ENCODE results near the gene SMAD4.
A peak's percentile ranks its signal among the peaks of the same experiment; 100 is the strongest.

Gene SMAD4

DNA sequence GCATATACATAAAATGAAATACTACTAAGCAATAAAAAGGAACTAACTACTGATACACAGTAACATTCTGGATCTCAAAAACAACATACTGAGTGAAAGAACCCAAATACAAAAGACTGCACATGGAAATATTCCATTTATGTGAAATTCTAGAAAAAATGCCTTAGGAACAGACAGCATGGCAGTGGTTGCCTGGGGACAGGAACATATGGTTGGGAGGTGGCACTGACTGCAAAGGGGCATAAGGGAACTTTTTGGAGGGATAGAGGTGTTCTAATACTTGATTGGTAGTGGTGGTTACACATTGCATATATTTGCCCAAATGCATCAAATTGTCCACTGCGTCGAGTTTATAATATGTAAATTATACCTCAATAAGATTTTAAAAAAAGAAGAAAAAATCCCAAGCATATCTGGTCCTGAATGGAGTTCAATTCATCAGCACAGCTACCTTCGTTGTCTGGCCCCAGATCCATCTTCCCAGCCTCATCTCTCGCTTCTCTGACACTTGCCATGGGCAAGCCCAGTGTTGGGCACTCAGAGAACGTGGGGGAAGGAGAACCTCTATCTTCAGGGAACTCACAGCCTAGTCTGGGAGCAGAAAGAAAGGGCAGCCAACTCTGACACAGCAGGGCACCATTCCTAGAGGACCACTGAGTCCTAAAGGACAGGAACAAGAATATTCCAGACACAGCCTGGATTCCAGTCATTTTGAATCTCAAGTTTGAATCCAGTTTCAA lies 8.6 kb upstream of the SMAD4 start:
- no peak for DNase-seq

DNA sequence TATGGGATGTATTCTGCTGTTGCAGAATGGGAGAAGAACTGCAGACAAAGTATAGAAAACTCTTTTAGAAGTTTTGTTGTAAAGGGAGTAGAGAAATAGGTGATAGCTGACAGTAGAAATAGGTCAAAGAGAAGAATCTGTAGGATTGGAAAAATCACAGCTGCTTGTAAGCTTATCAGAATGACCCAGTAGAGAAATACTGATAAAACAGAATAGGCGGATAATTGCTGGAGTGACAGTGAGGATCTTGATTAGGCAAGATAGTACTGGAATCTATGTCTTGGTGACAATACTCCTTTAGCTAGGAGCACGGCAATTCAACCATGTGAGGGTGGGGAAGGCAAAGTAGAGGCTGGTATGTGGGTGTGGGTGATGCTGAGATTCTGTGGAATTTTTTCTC lies 4.5 kb upstream of the SMAD4 start:
- no peak for DNase-seq

DNA sequence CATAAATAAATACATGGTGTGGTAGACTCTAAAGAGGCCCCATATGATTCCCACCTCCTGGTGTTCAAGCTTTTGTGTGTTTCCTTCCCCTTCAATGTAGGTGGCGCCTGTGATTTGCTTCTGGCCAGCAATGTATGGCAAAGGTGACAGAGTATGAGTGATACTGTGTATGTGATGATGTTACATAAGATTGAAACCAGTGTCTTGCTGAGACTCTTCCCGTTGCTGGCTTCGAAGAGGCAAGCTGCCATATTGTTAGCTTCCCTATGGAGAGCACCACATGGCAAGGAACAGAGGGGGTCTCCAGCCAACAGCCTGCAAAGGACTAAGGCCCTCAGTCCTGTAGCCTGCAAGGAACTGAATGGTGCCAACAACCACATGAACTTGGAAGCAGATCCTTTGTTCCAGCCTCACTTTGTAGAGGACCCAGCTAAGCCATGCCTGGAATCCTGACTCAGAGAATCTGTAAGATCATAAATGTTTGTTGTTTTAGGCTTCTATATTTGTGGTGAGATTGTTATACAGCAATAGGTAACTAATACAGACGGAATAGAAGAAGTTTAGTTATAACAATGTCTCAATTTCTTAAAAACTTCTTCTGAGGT lies 1.7 kb upstream of the SMAD4 start:
- DNase-seq = peak; percentile 80

DNA sequence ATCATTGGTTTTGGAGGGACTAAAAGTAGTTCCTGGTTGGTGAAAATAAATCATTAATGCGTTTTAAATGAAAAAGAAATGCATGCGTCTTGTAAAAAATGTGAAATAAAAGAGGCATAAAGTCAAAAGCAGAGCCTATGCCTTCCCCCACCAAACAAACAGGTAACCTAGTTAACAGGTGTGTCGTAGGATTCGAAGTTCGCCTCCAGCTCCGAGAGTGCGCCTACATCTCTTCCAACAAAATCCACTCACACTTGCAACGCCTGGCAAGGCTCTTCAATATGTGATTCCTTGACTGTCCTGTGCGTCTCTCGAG lies 677 bp upstream of the SMAD4 start:
- no peak for DNase-seq

DNA sequence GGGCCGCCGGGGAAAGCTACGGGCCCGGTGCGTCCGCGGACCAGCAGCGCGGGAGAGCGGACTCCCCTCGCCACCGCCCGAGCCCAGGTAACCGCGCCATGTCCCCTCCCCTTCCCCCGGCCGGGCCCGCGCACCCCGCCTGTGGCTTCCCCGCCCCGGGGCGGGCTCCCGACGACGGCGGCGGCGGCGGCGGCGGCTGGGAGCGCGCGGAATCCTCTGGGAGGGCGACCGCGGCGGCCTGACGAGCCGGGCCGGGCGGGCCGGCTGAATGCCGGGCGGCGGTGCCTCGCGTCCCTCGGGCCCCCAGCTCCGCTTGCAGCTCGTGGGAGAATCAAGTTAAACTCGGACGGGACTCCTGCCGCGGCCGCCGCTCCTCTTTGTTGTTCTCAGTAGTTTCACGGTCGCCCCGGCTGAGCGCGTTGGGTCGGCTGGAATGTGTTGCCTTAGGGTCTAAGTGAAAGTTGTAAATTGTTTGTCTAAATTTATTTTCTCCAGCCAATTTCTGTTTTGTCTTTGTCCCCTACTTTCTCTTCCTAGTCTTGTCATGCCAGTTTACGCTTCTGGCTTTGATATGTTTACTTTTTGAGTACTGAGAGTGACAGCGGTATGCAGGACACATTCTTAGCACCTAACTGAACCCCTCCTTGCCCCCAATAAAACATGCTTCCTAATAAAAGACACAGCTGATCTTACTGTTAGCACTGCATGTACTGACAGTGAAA lies 685 bp downstream of the SMAD4 start:
- DNase-seq = peak; percentile 31

DNA sequence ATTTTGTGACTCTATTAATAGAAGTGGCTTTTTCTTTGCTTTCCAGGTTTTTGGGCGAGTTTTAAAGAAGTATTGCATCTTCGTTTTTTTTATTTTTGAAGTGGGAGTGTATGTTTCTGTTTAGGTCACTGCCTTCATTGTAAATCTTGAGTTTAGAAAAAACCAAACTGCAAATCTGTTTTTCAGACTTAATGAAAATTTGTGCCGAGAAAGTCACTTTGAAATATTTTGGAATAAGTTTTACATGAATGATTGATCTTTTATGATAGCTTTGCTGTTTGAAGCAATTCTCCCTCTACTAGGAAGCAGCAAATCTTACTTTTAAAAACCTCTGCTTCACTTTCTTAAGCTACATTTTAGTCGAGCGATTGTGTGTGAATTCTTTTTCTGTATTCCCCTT lies 2.2 kb downstream of the SMAD4 start:
- DNase-seq = no peak

DNA sequence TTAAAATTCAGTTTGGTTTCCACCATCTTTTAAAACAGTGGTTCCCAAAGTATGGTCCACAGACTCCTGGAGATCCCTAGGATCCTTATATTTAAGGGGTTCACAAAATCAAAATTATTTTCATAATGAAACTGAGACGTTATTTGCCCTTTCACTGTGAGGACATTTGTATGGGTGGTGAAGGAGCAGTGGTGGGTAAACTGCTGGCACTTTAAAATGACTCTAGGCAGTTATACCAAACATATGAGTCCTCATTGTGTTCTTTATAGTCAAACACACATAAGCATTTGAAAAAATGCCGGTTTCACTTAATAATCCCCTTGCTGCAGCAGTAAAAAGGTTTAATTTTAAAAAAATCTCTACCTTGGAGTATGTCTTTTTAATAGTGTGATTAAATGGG lies 7.2 kb downstream of the SMAD4 start:
- no peak for DNase-seq

DNA sequence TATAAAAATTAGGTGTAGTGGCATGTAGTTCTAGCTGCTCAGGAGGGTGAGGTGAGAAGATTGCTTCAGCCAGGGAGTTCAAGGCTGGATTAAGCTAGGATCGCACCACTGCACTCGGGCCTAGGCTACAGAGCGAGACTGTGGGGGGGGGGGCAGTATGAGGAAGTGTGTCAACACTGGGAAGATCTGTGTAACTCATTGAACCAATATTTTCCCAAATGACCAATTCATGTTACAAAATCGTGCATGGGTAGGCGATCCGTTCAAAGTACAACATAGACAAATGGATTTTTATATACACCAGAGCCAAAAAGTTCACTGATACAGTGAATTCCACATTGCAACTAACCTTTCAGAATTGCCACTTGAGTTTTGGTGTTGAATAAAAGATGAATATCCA lies 8.1 kb downstream of the SMAD4 start:
- no peak for DNase-seq

DNA sequence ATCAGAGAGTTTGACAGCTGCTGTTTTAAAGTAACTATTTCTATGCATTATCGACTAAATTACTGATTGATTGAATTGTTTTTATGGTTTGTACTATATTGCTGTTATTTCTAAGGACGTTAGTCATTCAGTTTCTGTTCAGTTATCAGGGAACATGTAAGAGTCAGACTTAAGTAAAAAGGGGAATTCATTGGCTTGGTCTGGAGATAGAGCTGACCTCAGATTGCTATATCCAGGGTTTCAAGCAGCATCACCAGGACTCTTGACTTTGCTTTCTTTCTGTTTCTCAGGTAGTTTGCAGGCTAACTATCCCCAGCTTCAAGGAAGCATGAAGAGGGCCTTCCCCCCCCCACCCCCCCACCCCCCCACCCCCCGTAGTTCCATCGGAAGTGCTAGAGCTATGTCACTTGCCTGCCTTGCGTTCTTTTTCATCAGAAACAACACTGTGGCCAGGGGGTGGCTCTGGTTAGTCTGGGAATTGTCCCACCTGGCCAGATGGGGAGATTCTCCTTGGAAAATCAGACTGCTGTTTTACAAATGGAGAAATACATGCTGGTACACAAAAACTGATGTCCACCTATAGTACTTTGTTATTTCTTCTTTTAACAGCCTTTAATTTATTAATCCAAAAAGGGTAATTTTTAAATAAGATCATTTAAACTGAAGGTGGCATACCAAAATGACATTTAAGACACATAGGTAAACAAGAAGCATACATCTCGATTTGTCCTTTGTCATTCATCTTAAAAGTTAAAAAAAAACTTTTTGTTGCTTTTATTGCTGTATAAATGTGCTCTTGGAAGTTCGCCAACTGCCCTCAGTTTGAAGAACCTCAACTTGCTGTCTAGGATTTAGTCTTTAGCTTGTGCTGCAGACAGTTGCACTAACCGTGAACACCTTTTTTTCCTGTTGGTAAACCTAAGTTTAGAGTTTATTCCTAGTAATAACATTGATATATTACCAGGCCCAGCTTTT lies 9.4 kb downstream of the SMAD4 start:
- DNase-seq = no peak

DNA sequence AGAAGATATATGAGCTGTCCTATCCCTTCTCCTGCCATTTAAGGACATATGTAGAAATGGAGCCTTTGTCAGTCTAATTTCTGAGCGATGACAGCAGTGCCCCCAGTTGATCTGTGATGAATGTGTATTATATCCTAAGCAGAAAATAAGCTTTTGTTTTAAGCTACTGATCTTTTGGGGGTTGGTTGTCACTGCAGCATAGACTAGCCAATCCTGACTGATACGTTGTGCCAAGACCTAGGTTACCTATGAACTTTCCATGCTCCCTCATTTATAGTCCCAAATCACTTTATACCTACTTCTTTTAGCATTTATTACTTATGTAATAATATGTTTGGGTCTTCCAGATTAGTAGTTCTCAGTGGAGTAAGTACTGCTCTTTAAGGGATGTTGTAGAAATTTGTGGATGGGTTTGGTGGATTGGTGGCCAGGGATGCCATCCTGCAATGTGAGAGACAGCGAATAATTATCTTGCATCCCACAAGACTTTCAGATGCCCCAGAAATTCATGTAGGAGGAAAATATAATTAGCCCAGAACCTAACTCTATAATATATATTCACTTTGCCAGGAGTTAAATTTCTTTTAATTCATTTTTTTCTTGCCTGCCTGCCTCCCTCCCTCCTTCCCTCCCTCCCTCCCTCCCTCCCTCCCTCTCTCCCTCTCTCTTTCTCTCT lies 11.8 kb downstream of the SMAD4 start:
- no peak for DNase-seq

DNA sequence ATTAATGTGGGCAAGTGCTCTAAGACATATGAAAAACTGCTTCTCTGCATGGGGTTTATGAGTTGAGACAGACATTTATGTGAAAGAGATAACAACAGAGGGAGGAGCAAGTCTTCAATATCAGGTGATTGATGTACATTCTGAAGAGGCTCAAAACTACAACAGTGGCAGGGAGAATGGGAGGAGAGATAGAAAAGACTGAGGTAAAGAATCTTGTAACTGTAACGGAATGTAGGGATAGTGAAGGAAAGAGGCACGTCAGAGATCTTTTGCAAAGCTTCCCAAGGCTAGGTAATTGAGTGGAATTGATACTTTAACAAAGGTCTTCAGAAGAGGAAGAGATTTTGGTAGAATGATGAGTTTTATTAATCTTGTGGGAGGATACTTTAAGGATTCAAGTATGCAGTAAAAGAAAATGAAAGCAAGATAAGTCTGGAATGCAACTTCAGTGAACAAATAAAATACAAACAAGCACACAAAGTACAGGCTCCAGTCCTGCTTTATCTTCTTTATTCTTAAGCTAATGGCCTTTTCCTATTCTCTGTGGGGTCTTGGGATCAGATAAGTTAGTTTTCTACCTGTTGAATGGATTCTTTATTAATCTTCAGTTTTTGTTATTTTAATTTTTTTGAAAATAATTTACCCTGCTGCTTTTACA lies 15.0 kb downstream of the SMAD4 start:
- no peak for DNase-seq

DNA sequence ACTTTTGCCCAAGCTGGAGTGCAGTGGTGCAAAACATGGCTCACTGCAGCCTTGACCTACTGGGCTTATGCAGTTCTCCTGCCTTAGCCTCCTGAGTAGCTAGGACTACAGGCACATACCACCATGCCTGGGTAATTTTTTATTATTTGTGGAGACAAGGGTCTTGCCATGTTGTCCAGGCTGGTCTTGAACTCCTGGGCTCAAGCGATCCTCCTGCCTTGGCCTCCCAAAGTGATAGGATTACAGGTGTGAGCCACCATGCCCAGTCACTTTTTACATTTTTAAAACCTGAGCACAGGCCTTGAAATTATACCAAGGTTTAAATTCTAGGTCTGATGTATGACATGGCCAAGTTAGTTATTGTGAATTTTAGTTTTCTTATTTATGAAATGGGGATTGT lies 18.2 kb downstream of the SMAD4 start:
- DNase-seq = no peak

DNA sequence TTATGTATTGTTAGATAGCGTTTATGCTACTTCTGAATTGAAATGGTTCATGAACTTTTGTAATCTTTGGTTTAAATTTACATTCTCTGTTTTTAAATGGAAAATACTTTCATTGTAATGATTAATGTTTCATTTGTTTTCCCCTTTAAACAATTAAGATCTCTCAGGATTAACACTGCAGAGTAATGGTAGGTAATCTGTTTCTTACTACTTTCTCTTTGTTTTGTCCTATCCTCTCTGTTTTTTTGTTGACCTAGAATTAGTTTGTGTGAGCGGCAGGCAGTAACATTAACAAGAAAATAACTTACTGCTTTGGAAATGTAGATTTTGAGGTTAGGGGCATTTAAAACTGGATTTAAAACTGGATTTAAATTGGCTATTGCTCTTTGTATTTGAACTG lies 19.1 kb downstream of the SMAD4 start:
- DNase-seq = no peak

DNA sequence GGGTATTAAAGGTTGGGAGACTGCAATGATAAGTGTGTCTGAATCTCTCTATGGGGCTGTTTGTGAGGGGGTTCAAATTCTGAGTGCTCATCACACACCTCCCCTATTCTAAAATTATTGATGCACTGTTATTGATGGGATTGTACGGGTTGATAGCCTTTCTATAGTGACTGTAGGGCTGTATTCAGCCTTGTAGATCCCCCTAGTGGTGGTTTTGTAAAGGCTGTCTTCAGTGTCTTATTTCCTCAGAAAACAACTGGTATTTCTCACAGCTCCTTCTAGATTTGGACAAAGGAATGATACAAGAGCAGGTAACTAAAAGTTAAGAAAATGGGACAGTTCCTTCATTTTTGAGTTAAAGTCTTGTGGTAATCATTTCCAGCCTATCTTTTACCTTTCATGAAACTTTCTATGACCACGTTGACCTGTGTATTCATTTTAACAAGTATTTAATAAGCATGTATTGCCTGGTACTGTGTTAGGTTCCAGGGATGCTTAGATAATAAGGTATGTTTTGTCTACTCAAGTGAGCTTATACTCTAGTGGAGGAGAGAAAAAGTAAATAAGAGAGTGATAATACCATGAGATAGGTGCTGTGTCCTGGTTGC lies 21.2 kb downstream of the SMAD4 start:
- peak; percentile 43 for DNase-seq

DNA sequence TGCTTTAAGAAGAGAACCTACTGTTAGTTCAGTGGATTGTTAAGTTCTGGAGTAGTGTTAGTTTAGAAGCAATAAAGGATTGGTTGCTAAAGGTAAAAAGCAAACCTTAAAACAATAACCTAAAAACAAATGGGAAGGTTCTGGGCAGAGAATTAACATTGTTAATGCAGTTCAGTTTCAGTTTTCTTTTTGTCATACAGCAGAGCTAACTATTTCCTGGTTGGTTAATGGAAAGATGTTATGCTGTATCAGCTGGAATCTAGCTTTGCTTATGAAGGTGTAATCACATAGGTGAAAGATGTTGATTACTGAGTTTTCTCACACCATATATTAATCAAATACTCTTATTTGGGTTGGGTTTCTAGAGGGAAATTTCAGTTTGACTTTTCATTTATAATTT lies 23.8 kb downstream of the SMAD4 start:
- DNase-seq = no peak

DNA sequence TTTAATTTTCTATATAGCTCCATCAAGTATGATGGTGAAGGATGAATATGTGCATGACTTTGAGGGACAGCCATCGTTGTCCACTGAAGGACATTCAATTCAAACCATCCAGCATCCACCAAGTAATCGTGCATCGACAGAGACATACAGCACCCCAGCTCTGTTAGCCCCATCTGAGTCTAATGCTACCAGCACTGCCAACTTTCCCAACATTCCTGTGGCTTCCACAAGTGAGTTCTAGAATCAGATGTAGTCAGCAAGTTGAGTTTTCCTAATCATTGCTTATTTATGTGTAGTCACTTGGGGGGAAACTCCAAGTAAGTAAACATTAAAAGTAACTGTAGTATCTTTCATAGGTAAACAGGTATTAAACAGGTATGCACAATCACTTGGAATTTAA lies 24.8 kb downstream of the SMAD4 start:
- DNase-seq = no peak

DNA sequence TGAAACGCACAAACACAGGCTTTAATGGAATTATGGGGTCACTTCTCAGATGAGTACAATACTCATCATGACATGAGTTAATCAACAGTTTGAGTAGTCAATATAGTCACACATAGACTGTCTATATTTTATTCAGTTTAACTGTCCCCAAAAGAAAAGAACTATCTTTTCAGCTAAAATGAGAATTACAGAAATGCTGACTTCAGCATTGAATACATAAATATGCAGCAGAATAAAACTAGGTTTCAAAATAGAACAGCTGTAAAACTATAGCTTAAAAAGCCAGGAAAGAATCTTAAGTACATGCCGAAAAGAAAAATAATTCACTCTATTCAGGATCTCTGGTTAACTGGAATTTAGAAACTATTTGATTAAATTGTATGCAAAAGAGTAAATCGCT lies 30.0 kb downstream of the SMAD4 start:
- DNase-seq = no peak

DNA sequence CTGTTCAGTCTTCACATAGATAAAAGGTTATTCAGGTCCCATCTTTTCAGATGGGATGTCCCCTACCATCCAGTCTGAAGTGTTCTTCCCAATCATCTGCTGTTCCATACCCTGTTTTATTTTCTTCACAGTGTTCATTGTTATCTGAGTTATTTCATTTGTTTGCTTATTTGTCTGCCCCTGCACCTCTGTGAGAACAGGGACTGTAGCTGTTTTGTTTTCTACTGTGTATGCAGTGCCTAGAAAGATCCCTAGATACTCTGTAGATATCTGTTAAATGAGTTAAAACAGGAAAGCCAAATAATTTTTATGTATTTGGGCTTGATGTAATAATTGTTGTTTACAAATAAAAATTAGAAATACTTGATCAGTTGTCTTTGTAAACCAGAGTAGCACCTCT lies 34.2 kb downstream of the SMAD4 start:
- no peak for DNase-seq

DNA sequence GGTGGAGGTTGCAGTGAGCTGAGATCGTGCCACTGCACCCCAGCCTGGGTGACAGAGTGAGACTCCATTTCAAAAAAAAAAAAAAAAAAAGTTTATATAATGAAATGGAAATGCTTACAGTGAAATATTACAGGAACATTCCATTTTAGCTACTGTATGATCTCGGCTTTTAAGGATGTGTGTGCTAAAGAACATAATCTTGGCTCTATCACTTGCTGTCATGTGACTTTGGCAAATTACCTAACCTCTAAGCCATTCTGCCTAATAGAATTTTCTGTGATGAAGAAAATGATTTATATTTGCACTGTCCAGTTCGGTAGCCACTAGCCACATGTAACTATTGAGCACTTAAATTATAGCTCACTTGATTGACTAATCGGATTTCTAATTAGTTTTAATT lies 36.3 kb downstream of the SMAD4 start:
- no peak for DNase-seq

DNA sequence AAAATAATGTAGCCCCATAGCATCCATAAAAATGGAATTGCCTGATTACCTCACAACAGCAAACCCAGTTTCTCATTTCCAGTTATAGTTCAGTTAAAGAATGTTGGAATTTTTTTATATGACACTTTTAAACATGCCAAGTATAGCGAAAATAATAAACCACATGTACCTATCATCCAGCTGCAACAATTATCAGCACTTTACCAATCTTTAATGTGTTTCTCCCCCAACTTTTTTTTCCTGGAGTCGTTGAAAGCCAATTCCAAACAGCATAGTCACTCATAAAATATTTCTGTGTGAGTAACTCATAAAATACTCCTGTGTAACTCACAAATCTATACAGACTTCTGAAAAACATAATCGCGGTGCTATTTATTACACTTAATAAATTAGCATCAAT lies 38.1 kb downstream of the SMAD4 start:
- no peak for DNase-seq

DNA sequence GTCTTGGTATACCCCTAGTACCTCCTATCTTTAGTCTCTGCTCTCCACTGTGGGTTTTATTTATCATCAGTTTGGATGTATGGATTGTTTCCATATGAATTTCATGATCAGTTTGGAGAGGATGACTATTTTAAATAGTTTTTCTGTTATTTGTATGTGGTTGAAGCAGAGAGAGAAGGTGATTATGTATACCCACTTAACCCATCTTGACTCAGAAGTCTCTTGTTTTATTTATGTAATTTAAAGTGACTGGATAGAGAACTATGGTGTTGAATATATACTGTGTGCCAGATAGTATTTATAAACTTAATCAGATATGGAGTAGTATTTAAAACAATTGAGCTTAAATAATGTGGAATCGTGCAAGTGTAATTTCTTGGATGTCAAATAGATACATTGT lies 39.9 kb downstream of the SMAD4 start:
- DNase-seq = no peak

DNA sequence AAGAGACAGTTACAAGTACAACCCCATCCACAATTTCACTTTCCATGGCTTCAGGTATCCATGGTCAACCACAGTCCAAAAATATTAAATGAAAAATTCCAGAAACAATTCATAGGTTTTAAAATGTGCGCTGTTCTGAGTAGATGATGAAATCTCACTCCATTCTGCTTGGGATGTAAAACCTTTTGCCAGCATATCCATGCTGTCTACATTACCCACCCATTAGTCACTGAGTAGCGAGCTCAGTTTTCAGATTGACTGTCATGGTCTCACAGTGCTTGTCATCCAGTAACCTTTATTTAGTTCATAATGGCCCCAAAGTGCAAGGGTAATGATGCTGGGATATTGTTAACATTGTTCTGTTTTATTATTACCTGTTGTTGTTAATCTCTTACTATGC lies 40.5 kb downstream of the SMAD4 start:
- DNase-seq = no peak

All from NCI-H526 treated with DMSO at 0.1 percent for 48 hours (cell line).